ENCODE data around the gene RBM20.

Gene RBM20

GRCh38 chr10:110770243-110770642 lies 126.1 kb downstream of the RBM20 start:
- no peak for DNase-seq

DNA sequence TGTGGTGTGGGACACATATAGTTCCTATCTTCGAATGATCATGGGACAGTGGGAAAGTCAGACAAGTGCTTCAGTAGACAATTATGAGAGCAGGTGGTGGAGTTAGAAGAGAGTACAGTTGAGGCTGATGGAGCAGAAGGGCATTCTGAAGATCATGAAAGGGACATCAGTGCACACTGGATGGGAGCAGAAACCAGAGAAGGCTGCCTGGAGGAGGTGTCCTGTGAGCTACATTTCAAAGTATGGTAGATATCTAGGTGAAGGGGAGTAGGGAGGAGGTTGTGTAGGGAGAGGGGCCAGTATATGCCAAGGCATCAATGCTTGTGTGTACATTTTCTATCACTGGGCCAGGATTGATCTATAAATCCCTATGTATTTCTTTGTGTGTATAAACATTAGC lies 127.3 kb downstream of the RBM20 start:
- DNase-seq: no peak

GRCh38 chr10:110771991-110772390 lies 127.9 kb downstream of the RBM20 start:
- DNase-seq: no peak

- no peak for DNase-seq
Observed at GRCh38 chr10:110772454-110773025, 128.4 kb downstream of the RBM20 start.

GRCh38 chr10:110773693-110774068 lies 129.5 kb downstream of the RBM20 start:
- no peak for DNase-seq

DNA sequence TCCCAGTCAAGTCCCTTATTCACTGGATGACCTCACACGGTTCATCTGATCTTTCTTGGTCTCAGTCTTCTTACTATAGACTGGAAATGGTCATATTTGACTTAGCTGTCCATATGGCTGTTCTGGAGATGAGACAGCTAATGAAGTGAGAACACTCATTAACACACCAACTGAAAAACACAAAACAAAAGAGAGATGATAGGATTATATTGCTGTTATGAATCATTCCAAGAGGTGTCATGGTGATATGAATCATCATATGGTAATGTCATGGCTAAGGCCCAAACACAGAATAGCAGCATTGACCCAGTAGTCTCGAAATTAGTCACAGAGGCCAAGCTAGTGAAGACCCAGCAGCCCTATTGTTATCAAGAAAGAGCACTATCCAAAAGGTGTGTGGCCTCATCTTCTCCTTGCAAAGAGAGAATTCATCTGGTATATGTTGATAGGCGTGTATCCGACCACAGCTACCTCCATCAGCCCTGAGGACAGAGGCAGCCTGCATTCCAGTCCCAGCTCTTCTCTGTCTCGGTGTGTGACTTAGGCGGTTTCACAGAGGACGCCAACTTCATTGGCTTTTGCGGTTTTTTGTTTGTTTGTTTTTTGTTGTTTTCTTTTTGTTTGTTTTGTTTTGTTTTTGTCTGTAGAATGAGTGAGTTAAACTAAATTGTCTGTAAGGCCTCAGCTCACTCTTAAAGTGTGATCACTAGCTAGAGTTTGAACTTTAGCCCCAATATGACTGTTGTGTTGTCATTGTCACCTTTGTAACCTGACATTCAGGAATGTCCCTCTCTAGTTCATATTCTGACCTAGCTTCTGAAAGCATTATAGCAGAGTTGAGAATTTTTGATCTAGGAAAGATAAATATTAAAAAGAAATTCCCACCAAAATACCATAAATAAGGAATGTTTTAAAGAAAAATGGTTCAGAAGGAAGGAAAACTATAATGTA lies 130.2 kb downstream of the RBM20 start:
- DNase-seq: peak; percentile 18 to 37

- no peak for DNase-seq
Observed at GRCh38 chr10:110775020-110775375, 130.9 kb downstream of the RBM20 start.

DNA sequence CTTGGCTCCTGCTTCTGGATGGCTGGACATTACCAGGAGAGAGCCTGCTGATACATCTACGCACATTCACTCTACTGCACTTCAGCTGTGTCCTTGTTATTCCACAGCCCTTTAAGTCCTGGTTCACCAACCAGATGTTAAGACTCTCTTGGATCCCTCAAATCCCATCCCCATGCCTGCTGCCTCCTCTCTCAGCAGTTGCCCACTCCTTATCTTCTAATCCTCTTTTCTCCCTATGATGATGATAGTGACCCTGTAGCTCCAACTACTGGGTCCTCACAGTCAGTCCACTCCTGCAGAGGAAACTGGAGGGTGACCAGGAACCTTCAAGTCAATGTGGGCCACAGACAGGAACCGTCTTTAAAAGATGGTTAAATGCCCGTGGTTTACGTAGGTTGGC lies 131.3 kb downstream of the RBM20 start:
- no peak for DNase-seq

DNA sequence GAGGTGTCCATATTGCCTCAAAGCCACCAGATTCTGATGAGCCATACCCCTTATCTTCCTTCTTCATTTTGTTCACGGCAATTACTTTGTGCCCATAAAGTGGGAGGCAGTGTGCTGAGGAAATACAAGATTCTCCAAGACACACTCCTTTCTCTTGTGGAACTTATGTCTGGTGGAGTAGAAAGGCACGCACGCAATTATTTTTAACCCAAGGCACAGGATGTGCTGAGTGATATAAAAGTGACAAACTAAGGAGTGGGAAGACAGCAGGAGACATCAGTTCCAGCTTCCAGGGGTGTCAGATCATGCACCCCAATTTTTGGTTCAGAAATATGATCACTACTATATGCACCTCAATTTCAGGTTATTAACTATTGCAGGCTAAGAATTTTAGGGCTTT lies 132.9 kb downstream of the RBM20 start:
- DNase-seq: no peak

- DNase-seq: no peak
Observed at GRCh38 chr10:110777661-110778060, 133.5 kb downstream of the RBM20 start.

GRCh38 chr10:110778211-110778610 lies 134.1 kb downstream of the RBM20 start:
- no peak for DNase-seq

GRCh38 chr10:110779489-110779888 lies 135.4 kb downstream of the RBM20 start:
- no peak for DNase-seq

DNA sequence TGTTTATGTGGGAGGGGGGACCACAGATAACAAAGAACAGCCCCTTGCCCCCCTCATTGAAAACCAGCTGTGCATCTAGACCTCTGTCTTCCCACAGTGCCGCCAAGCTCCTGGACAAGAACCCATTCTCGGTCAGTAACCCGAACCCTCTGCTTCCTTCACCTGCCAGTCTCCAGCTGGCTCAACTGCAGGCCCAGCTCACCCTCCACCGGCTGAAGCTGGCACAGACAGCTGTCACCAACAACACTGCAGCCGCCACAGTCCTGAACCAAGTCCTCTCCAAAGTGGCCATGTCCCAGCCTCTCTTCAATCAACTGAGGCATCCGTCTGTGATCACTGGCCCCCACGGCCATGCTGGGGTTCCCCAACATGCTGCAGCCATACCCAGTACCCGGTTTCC lies 136.6 kb downstream of the RBM20 start:
- DNase-seq: no peak

- no peak for DNase-seq
Observed at GRCh38 chr10:110781139-110781538, 137.0 kb downstream of the RBM20 start.

DNA sequence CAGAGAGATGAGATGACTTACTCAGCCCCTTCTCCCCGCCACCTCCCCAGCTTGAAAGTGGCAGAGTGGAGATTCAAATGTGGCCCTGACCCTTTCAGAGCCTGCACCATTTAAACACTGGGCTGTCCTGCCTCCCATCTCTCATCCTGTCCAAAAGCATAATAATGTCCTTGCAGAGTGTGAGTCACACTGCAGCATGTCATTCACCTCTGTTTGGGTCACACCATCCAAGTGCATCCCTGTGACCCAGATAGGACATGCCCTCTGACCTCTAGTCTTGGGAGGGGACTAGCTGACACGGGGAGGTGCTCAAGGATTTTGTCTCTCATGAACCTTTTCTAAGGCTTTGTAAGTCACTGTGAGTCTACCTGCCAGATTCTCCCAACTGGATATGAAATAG lies 138.5 kb downstream of the RBM20 start:
- no peak for DNase-seq

DNA sequence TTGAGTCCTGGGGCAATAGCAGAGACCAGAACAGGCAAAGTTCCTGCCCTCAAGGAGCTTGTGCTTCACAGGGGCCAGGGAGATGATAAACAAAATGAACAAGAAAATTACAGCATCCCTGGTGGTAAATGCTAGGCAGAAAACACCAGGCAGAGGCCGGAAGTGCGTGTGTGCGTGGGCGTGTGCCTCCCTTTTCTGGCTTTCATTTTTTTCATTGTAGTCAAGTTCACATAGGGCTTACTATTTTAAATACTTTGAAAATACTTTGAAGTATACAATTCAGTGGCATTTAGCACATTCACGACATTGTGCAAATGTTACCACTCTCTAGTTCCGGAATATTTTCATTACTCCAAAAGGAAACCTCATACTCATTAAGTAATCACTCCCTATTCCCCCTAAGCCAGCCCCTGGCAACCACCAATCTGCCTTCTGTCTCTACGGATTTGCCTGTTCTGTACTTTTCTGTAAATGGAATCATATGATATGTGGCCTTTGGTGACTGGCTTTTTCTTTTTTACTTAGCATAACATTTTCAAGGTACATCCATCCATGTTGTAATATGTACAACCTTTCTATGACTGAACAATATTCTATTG lies 139.5 kb downstream of the RBM20 start:
- DNase-seq: peak; percentile 50 to 51

DNA sequence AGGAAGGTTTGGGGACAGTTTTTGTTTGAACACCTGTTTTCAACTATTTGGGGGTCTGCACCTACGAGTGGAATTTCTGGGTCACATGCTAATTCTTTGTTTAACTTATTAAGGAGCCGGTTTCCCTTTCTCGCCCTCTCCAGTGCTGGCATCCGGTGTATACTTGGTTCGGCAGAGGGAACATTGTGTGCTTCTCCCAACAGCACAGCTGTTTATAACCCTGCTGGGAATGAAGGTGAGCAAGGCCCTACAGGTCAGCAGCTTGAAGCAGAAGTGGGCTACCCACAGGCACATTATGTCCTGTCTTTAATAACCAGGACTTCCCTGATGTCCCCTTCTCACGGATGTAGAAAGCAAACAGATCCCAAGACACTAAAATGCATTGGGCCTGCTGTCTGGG lies 140.1 kb downstream of the RBM20 start:
- DNase-seq: no peak

GRCh38 chr10:110786172-110786571 lies 142.0 kb downstream of the RBM20 start:
- no peak for DNase-seq

DNA sequence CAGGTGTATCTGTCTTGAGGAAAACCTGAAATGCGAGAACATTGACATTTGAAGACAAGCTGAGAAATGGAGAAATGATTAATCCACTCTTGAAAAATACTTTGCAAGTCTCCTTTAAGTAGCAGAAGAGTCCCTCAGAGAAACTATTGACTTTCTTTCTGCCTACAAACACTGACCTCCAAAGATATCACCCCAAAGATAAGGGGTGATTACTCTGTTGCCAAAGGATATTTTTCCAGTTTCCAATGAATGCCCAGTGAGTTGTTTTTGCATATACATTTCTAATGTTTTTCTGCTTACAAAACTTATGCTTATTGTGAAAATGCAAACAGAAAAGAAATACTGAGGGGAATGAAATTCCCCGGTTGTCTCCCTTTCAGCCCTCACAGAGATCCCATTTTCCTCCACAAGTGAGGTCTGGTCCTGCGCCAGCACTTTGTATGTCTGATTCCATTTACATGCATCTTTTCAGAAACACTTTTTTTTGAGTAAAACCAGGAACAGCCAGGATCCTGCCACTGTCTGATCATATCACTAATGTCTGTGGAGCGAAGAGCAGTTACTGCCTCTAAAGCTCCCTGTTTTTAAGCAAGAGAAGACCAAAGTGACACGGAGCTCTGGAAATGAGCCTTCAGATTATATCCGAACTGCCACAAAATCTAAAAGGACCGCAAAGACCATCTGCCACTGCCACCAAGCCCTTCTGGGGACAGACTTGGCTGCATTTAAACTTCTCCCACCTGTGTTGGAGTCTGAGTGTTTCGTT lies 144.7 kb downstream of the RBM20 start:
- DNase-seq: no peak

DNA sequence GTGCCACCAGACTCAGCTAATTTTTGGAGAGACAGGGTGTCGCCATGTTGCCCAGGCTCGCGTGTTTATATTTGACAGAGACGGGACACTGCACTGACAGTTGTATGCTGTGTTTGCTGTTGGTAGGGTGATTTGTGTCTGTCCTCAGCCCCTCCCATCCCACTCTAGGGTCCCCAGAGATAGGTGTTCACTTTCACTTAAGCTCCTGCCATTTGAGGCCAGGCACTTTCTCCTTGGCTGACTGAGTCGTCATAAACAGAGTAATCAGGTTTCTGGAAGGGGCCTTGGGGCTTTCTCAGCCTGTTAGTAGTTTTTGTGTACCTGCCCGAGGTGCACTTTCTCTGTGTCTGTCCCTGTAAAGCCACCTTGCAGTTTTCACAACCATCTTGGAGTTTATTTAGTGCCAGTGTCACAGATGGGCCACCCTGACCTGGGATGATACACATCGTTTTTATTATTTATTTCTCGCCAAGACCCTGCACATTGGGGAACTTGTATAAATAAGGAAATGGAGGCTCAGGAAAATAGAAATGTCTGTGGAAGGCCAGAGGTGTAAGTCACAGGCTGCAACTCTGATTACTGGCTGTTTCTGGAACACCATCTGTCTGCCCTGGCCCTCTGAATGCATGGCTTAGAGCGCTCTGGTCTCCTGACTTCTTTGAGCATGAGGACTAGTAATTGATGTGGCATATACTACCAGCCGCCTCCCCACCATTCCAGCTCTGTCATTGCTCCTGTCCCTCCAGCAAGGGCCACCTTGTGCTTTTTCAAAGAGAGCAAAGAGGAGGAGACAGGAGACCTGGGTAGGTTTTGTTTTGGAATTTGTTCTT lies 145.7 kb downstream of the RBM20 start:
- DNase-seq: no peak

DNA sequence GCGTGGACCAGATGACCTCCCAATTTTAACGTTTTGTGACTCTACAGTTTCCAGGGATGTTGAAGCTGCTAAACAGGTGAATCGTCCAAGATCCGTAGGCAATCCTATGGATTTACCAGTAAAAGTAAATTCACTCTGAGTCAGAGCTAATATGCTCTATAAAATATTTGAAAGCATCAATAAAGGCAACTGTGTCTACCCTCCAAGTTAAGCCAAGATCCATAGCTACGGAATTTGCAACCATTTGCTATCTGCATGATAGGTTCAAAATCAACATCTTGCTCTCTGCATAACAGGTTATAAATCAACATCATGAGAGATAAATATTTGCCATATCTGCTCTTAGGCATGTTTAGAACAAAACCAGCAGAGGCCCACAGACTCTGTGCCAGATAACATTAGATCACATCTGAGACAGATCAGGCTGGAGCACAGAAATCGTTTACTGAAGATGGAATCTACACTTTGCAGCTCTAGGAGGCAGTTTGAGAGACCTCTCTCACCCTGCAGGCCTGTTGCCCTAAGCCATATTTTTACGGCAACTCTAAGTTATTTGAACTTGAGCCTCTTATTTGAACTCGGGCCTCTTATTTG lies 146.9 kb downstream of the RBM20 start:
- DNase-seq: no peak

DNA sequence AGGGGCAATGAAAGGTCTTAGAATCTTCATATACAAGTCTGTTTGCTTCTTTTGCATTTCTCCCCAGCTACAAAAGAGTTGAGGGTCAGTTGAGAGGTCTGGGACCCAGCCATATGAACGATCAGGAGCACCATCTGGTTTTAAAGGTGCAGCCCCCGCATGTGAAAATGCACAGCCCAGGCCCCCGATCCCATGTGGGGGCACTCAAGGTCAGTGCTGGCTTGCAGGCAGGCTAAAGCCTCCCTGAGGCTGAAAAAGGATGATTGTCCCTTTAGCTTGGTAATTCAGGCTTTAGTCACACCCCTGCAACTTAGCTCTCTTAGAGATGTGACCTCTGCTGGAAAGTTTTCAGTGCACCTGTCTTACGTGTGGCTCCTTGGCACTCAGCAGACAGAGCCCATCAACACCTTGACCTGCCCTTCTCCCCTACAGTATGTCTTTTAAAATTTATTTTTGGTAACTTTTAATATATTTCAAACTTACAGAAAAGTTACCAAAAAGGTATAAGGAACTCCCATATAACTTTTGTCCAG lies 147.5 kb downstream of the RBM20 start:
- DNase-seq: no peak

Data from stimulated activated CD4-positive, alpha-beta T cell treated with anti-CD3 and anti-CD28 coated beads, Interleukin-2, amount 100 ng/mL, for 48 hours (primary cell).